ENCODE results near the gene POLR2C.

The POLR2C gene

DNA sequence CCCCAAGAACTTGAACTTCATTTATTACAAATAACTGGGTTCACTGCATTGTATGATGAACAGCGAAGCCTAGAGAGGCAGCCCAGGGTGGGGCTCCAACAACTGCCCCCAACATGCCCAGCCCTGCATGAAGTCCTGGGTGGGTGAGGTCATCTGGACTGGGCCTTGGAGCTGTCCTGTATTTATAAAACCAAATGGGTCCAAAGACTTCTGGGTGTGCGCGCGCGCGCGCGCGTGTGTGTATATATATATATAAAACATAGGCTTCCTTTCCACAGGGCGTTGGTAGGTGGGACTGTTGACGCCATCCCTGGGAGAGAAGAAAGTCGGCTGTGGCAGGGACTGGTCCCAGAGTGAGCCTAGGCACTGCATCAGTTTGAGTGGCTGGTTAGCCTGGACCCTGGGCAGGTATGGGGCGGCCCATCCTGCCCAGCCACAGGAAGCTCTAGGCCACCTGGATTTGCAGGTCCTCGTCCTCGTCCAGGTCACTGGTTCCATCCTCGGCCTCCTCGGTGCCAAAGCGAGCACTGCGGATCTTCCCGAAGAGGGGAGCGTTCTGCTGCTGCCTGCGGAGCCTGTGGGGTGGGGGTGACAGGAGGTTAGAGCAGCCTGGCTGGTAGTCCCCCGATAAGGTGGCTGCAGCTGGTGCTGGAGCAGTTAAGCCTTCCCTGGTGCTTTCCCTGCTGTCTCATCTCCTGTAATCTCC is 50.0 kb downstream of the POLR2C start:
- 96 to 97% methylated on average over 15 to 23 of the region's 23 CpGs for WGBS, 2 experiments
- H3K36me3 ChIP-seq (ENCODE audit: control insufficient read depth, insufficient read depth, low read length), result peaks cover 2% of the 10 kb centered on the region
- no peak overlapping the region for H3K4me3 ChIP-seq (ENCODE audit: insufficient read depth, low read depth, low read length)
- H3K4me1 ChIP-seq (ENCODE audit: control insufficient read depth, insufficient read depth, low read length), result peaks cover 5% of the 10 kb centered on the region
- H3K27ac ChIP-seq (ENCODE audit: insufficient read depth, low read depth, low read length, poor library complexity, severe bottlenecking), result no peak overlapping the region
- no peaks in the 10 kb centered on the region for H3K9me3 ChIP-seq (ENCODE audit: control insufficient read depth, low read length)
- H3K27me3 ChIP-seq (ENCODE audit: control insufficient read depth, insufficient read depth, low read length, poor library complexity, severe bottlenecking), result no peaks in the 10 kb centered on the region

DNA sequence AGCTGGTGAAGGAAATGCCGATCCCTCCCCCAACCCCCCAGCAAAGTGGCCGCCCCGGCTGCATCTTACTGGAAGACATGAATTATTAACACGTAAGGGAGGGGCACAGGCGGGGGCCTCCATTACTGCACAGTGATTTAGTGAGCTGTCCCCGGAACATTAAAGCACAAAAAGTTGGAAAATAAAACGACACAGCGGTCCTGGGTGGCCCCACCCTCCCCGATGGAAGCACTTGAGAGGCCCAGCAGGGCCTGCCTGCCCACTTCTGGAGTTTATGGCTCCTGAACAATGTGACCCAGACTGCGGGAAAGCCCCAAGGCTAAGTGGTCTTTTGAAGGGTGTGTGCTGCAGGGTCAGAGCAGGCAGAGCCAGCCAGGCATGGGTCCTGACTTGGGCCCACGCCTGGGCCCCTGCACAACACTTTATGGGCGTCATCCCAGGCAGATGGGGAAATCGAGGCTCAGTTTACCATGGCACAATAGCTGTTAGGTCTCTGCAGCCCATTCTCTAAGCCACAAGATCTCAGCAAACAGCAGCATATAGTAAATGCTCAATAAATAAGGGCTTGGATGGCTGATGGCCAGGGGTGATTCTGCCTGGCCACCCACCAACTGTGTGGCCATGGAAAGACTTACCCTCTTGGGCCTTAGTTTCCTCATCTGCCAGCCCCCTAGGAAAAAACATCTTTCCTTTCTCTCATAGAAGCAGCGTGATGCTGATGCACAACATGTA is 51.1 kb downstream of the POLR2C start:
- Histone ChIP-seq H3K4me1 (ENCODE audit: control insufficient read depth, insufficient read depth, low read length) (peaks cover 3% of the 10 kb centered on the region), H3K9me3 (ENCODE audit: control insufficient read depth, low read length) (no peaks in the 10 kb centered on the region), H3K4me3 (ENCODE audit: insufficient read depth, low read depth, low read length) (no peak overlapping the region), H3K27ac (ENCODE audit: insufficient read depth, low read depth, low read length, poor library complexity, severe bottlenecking) (no peak overlapping the region), H3K36me3 (ENCODE audit: control insufficient read depth, insufficient read depth, low read length) (peaks cover 6% of the 10 kb centered on the region), H3K27me3 (ENCODE audit: control insufficient read depth, insufficient read depth, low read length, poor library complexity, severe bottlenecking) (no peaks in the 10 kb centered on the region)
- 87 to 88% methylated on average over 14 of the region's 14 CpGs for WGBS, 2 experiments

- WGBS, 2 experiments, result 92 to 93% methylated on average over 4 of the region's 4 CpGs
- Histone ChIP-seq H3K9me3 (ENCODE audit: control insufficient read depth, low read length) (no peaks in the 10 kb centered on the region), H3K27ac (ENCODE audit: insufficient read depth, low read depth, low read length, poor library complexity, severe bottlenecking) (no peak overlapping the region), H3K4me1 (ENCODE audit: control insufficient read depth, insufficient read depth, low read length) (peaks cover 3% of the 10 kb centered on the region), H3K27me3 (ENCODE audit: control insufficient read depth, insufficient read depth, low read length, poor library complexity, severe bottlenecking) (no peaks in the 10 kb centered on the region), H3K36me3 (ENCODE audit: control insufficient read depth, insufficient read depth, low read length) (peaks cover 6% of the 10 kb centered on the region), H3K4me3 (ENCODE audit: insufficient read depth, low read depth, low read length) (no peak overlapping the region)
These were observed 51.9 kb downstream of the POLR2C start for GRCh38 chr16:57514371-57514770.

DNA sequence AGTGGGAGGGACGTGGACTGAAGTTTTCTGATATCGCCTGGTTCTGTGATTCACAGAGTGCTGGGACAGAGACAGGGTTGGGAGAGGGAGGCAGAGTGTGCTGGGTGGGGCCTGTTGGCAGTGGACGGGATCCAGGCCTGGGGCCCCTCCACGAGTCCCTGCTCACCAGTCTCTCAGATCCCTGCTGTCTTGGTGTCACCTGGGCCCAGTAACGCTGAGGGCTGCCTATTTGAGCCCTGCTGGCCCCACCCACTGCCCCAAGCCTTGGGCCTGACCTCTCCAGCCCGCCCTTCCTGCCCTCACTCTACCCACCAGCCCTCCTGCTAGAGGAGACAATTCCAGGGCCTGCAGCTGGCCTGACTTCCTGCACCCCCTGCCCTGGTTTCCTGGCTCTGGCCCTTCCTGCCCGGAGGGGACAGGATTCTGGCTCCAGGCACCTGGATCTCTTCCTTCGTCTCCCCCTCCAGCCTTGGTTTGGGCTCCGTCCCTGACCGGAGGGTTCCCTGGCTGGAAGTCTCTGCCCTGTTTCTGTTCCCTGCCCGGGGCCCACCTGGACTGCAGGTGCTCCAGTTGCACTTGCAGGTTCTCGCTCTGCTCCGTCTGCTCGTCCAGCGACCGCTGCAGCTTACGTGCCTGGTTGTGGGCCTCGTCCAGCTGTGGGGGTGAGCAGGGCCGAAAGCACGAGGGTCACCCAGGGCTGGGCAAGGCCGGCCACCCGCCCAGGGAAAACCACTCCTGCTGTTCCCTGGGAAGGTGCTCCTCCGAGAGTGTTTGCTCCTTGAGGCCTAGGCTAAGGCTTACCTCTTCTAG is 52.5 kb downstream of the POLR2C start:
- Histone ChIP-seq H3K9me3 (ENCODE audit: control insufficient read depth, low read length) (no peaks in the 10 kb centered on the region), H3K27me3 (ENCODE audit: control insufficient read depth, insufficient read depth, low read length, poor library complexity, severe bottlenecking) (no peaks in the 10 kb centered on the region), H3K4me1 (ENCODE audit: control insufficient read depth, insufficient read depth, low read length) (peaks cover 3% of the 10 kb centered on the region), H3K4me3 (ENCODE audit: insufficient read depth, low read depth, low read length) (no peak overlapping the region), H3K36me3 (ENCODE audit: control insufficient read depth, insufficient read depth, low read length) (peaks cover 6% of the 10 kb centered on the region), H3K27ac (ENCODE audit: insufficient read depth, low read depth, low read length, poor library complexity, severe bottlenecking) (no peak overlapping the region)
- WGBS, 2 experiments, result 89 to 90% methylated on average over 23 of the region's 23 CpGs

DNA sequence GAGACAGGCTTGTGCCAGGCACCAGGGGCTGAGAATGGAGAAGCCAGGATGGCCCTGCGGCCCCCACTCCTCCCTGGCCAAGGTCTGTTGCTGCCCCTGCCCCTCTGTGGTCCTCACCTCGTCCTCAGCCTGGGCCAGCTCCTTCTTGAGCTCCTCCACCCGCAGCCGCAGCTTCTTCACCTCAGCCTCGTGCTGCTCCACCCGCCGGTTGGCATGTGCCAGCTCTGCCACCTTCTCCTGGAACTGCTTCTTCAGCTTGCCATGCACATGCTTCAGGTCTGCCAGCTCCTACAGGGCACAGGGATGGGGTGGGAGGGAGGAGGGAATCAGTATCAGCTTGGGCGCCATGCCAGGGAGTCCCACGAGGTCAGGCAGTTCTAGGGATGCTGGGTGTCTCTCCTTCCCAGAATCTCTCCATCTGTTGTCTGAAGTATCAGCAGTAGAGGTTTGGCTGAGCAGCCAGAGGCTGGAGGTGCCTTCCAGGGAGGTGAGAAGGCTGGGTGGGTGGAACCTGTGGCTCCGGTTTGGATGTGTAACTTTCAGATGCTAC is 53.8 kb downstream of the POLR2C start:
- Histone ChIP-seq H3K36me3 (ENCODE audit: control insufficient read depth, insufficient read depth, low read length) (peaks cover 6% of the 10 kb centered on the region), H3K4me1 (ENCODE audit: control insufficient read depth, insufficient read depth, low read length) (no peaks in the 10 kb centered on the region), H3K27ac (ENCODE audit: insufficient read depth, low read depth, low read length, poor library complexity, severe bottlenecking) (no peak overlapping the region), H3K9me3 (ENCODE audit: control insufficient read depth, low read length) (no peaks in the 10 kb centered on the region), H3K4me3 (ENCODE audit: insufficient read depth, low read depth, low read length) (no peak overlapping the region), H3K27me3 (ENCODE audit: control insufficient read depth, insufficient read depth, low read length, poor library complexity, severe bottlenecking) (no peaks in the 10 kb centered on the region)
- WGBS, 2 experiments, result 95% methylated on average over 10 of the region's 10 CpGs

DNA sequence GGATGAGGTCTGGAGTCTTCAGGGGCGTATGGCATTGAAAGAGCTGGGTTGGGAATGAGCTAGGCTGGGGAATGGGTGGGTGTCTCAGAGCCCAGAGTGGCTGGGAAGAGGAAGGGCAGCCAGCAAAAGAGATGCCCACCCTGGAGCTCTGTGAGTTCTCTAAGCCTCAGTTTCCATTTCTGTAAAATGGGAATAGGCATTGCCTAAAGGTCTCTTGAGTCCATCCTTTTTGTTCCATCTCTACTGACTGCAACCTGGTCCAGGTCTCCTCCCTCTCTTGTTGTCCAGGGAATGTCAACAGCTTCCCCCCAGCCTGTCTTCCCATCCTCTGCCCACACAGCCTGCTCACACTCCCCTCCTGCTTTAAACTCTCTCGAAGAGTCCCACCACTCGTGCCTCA is 54.3 kb downstream of the POLR2C start:
- Histone ChIP-seq H3K27ac (ENCODE audit: insufficient read depth, low read depth, low read length, poor library complexity, severe bottlenecking) (no peak overlapping the region), H3K27me3 (ENCODE audit: control insufficient read depth, insufficient read depth, low read length, poor library complexity, severe bottlenecking) (no peaks in the 10 kb centered on the region), H3K4me3 (ENCODE audit: insufficient read depth, low read depth, low read length) (no peak overlapping the region), H3K4me1 (ENCODE audit: control insufficient read depth, insufficient read depth, low read length) (no peaks in the 10 kb centered on the region), H3K36me3 (ENCODE audit: control insufficient read depth, insufficient read depth, low read length) (peaks cover 6% of the 10 kb centered on the region), H3K9me3 (ENCODE audit: control insufficient read depth, low read length) (no peaks in the 10 kb centered on the region)
- 89 to 96% methylated on average over 3 of the region's 3 CpGs for WGBS, 2 experiments

DNA sequence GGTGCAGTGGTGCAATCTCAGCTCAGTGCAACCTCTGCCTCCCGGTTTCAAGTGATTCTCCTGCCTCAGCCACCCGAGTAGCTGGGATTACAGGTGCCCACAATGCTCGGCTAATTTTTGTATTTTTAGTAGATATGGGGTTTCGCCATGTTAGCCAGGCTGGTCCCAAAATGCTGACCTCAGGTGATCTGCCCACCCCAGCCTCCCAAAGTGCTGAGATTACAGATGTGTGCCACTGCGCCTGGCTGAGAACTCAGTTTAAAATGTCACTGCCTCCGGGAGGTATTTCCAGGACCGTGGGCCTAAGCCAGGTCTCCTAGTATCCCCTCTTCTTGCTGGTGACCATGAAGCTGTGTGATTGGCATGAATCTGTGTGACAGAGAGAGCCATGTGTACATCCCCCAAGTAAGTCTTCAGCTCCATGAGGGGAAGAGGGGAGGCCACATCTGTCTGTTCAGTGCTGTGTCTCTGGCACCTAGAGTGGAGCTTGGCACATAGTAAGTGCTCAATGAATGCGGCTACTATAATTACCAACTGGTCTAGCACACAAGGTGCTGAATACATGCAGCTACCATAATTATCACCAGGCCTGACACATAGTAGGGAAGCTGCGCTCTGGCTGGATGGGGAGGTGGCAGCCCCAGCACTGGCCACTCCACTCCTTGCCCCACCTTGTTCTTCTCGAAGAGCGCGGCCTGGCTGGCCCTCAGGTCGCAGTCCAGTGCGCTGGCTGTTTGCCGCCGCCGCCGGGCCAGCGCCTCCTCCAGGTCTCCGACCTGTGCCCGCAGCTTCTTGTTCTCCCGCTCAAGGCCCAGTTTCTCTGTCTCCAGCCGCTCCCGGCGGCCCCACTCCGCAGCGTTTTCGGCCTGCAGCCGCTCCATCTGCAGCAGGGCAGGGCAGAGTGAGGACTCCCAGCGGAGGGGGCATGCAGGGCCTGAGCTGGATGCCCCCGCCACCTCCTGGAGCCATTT is 55.2 kb downstream of the POLR2C start:
- Histone ChIP-seq H3K27me3 (ENCODE audit: control insufficient read depth, insufficient read depth, low read length, poor library complexity, severe bottlenecking) (no peaks in the 10 kb centered on the region), H3K9me3 (ENCODE audit: control insufficient read depth, low read length) (no peaks in the 10 kb centered on the region), H3K4me3 (ENCODE audit: insufficient read depth, low read depth, low read length) (no peak overlapping the region), H3K36me3 (ENCODE audit: control insufficient read depth, insufficient read depth, low read length) (peaks cover 6% of the 10 kb centered on the region), H3K4me1 (ENCODE audit: control insufficient read depth, insufficient read depth, low read length) (no peaks in the 10 kb centered on the region), H3K27ac (ENCODE audit: insufficient read depth, low read depth, low read length, poor library complexity, severe bottlenecking) (no peak overlapping the region)
- 95% methylated on average over 31 of the region's 31 CpGs for WGBS, 2 experiments

GRCh38 chr16:57518520-57518919 is 56.0 kb downstream of the POLR2C start:
- H3K27ac ChIP-seq (ENCODE audit: insufficient read depth, low read depth, low read length, poor library complexity, severe bottlenecking), result no peak overlapping the region
- peaks cover 6% of the 10 kb centered on the region for H3K36me3 ChIP-seq (ENCODE audit: control insufficient read depth, insufficient read depth, low read length)
- no peaks in the 10 kb centered on the region for H3K9me3 ChIP-seq (ENCODE audit: control insufficient read depth, low read length)
- no peaks in the 10 kb centered on the region for H3K27me3 ChIP-seq (ENCODE audit: control insufficient read depth, insufficient read depth, low read length, poor library complexity, severe bottlenecking)
- H3K4me1 ChIP-seq (ENCODE audit: control insufficient read depth, insufficient read depth, low read length), result no peaks in the 10 kb centered on the region
- no peak overlapping the region for H3K4me3 ChIP-seq (ENCODE audit: insufficient read depth, low read depth, low read length)
- 94 to 95% methylated on average over 13 of the region's 13 CpGs for WGBS, 2 experiments

DNA sequence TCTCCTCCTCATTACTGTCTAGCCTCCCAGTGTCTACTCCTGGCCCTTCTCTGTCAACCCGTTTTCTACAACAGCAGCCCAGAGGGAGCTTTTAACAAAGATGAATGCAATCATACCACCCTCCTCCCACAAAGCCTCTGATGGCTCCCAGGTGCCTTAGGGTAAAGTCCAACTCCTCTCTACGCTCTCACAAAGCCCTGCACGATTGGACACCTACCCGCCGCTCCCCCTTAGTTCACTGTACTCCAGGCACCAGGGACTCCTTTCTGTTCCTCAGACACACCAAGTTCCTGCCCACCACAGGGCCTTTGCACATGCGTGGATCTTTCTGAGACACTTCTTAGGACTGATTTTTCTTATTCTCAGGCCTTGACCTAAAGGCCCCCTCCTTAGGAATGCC is 56.4 kb downstream of the POLR2C start:
- H3K4me1 ChIP-seq (ENCODE audit: control insufficient read depth, insufficient read depth, low read length), result no peaks in the 10 kb centered on the region
- H3K36me3 ChIP-seq (ENCODE audit: control insufficient read depth, insufficient read depth, low read length), result peaks cover 6% of the 10 kb centered on the region
- no peak overlapping the region for H3K4me3 ChIP-seq (ENCODE audit: insufficient read depth, low read depth, low read length)
- no peak overlapping the region for H3K27ac ChIP-seq (ENCODE audit: insufficient read depth, low read depth, low read length, poor library complexity, severe bottlenecking)
- no peaks in the 10 kb centered on the region for H3K27me3 ChIP-seq (ENCODE audit: control insufficient read depth, insufficient read depth, low read length, poor library complexity, severe bottlenecking)
- no peaks in the 10 kb centered on the region for H3K9me3 ChIP-seq (ENCODE audit: control insufficient read depth, low read length)
- 93 to 95% methylated on average over 6 of the region's 6 CpGs for WGBS, 2 experiments

All from ectodermal cell (in vitro differentiated cells).